GM21717 (cell line): Measurements from ENCODE around the gene CBX7.
A peak's percentile ranks its signal among the peaks of the same experiment; 100 is the strongest.
"Not testable (repeated sequence)": the region's sequence is repeated elsewhere in the genome, so short reads cannot be mapped to it uniquely, and the experiment has no call there.

Source experiments
- ATAC-seq: cut with Tn5 transposase; IDR thresholded peaks from one replicate; pipeline ENCODE4 v1.9.1; 2021; ENCODE audit warnings: mild to moderate bottlenecking, moderate library complexity; ENCODE audit not compliant: unreplicated experiment

Gene CBX7

DNA sequence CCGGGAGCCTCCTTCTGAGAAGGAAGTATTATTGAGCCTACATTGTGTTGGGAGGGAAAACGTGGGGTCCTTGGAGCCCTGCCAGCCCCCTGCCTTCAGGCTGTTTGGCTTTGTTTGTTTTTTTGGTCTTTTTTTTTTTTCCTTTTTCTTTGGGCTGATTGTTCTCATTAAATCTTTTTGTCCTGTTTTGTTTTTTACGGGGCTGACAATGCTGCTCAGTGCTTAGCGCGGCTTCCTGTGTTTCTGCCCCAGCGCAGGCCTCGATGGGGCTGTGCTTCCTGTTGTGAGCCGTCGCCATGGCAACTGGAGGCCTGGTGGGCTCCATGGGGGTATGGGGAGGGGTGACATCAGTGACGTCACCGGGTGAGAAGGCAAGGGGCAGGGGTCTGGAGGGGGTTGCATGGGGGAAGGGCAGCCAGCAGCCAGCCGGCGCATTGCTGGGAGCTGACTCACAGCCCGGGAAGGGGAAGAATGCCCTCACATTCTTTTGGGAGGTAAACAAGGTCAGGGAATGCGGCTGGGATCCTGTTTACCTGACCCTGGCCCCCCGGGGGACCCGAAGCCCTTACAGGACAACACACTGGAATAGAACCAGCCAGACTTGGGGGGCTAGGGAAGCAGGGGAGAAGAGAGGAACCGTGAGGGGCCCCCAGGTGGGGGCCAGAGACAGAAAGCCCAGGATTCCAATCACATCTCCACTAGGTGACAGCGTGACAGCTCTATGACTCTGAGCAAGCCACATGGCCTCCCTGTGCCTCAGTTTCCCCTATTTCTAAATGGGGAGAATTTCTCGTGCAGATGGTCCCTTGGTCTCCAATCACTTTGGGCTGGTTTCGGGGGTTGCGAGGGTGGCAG is 22.2 kb upstream of the CBX7 start:
- ATAC-seq = no peak

DNA sequence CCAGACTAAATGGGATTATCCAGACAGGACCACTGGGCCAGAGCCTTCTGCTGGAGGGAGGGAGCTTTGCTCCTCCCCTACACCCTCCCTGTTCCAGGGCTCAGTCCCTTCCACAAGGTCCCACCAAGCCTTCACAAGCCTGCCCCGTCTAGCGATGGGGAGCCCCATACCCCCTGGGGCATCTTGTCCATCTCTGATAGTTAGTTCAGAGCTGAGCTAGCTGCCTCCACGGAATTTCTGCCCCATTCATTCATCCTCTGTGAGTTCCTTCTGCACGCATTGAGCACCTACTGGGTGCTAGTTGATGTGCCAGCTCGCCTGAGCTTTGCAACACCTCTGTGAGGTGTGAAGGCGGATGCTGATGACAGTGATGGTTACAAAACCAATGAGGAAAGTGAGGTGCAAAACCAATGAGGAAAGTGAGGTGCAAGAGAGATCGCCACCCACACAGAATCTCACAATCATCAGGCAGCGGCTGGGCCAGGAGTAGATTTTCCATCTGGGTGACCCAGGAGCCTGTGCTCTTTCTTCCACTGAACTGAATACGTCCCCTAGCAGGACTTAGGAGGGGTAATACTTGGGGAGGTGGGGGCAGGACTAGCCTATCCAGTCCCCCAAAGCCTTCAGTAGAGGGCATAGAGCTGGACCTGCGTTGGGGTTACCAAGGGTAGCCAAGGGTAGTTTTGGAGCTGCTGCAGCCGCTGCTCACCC is 21.5 kb upstream of the CBX7 start:
- ATAC-seq = no peak

DNA sequence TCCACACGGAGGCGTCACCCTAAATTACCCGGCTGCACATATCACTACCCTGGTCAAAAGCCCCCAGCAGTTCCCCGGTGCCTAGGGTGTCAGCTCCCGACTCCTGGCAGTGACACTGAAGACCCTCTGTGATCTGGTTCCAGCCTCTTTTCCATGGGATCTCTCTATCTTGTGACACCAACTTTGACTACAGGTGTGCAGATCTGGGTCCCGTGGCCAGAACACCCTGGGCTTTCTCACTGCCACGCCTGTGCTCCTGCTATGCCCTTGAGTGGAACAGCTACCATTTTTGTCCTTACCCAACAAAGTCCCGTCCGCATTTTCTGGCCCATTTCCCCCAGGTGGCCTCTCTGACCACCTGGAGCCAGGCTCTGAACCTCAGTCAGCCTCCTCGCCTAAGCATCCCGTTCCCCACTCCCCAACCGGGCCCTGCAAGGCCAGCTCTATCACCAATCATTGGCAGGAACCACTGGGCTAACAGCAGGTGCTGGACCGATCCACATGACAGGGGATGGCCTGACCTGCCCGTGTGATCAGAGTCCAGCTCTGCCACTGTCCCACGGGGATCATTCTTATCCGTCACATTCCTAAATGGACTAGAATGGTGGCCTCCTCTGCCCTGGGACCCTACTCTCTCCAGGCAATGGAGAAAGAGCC is 20.7 kb upstream of the CBX7 start:
- no peak for ATAC-seq

DNA sequence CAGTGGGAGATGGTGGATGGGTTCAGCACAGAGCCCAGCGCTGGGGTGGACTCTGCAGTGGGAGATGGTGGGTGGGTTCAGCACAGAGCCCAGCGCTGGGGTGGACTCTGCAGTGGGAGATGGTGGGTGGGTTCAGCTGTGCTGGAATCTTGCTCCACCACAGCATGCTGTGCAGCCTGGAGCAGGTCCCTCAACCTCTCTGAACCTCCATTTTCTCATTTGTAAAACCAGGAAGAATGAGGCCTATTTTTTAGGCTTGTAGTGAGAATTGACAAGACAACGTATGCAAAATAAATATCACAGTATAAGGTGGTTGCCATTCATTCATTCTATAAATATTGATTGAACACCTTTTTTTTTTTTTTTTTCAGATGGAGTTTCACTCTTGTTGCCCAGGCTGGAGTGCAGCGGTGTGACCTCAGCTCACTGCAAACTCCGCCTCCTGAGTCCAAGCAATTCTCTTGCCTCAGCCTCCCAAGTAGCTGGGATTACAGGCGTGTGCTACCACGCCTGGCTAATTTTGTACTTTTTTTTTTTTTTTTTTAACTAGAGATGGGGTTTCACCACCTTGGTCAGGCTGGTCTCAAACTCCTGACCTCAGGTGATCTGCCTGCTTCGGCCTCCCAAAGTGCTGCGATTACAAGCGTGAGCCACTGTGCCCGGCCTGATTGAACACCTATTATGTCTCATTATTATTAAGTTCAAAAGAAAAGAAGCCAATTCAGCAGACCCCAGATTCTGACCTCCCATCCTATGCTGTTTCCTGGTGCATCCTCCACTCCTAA is 20.0 kb upstream of the CBX7 start:
- ATAC-seq = not testable (repeated sequence)

DNA sequence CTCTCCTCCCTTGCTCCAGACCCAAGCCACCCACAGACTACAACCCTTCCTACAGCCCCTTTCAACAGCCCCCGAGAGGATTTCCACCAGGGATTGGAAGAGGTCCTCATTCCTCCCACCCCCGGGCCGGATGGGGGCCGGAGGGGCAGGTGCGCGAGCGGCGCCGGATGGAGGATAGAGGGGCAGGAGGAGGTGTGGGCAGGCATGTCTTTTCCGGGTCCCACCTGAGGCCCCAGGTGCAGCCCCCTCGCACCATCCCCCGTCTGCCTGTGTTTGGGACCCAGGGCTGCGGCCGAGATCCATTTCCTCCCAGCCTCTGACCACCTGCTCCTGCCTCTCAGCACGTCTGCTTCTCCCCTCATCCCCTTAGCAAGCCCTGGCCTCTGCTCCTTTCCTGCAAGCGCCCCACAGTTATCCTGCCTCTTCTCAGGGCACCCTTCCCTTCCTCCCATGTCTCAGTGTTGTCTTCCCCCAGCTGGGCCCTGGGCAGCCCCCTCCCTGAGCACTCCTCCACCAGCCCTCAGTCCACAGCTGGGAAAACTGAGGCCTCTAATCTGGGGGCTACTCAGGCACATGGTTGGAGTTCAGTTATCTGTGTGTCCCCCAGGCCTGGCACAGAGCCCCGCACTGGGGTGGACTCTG is 19.3 kb upstream of the CBX7 start:
- ATAC-seq = no peak

DNA sequence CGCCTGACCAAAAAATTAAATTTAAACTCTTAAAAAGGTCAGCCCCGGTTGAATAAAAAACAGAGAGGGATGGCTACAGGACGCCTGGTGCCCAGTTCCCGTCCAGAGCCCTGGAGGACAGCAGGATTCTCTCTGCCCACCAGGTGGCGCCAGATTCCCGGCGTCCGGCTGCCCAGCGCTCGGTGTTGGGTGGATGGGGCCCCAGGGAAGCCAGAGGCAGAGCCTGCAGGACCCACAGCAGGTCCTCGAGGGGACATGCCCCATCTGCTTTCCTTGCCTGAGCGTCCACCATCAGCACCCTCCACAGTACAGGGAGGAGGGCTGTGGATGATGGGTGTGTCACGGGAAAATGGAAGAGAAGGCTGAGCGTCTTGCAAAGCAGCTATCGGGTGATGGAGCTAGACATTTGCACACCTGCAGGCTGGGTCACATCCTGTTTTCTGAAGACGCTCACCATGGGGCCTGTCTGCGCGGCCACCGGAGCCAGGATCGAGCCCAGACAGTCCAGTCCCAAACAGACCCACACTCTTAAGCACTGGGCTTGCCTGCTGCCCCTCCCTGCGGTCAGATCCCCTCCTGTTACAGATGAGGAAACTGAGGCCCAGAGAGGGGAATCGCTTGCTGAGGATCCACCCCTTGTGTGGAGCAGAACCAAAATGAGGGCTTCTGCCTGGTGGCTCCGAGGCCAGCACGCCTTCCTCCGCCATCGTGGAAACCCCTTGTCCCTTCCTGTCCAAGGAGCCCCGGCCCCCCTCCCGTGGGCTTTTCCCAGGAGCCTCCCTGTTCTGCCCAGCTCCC is 18.5 kb upstream of the CBX7 start:
- no peak for ATAC-seq

DNA sequence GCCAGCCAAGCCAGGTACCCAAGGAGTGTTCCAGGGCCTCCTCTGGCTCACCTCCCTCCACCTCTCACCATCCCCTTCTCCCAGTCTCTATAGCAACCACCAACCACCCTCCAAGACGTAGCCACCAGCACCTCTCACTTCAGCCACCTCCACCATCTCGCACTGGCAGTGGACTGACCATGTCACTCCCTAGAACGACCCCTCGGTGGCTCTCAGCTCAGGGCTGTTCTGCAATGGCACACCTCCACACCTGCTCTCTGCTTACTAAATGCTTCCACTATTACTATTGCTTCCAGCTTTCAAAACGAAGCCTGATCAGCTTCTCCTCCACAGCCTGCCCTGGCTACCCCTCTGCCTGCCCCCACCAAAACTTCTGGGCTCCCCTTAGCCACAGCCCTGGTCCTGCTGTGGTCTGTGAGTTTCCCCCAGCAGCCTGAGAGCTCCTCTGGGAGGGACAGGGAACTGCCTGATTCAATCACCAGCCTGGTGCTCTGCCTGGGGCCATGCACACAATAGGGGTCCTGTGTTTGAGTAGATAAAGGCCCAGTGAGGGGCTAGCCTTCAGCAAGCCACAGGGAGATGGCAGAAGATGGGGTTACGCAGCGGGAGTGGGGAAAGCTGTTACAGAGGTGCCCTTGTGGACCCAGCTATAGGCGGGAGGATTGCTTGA is 17.5 kb upstream of the CBX7 start:
- ATAC-seq = no peak

DNA sequence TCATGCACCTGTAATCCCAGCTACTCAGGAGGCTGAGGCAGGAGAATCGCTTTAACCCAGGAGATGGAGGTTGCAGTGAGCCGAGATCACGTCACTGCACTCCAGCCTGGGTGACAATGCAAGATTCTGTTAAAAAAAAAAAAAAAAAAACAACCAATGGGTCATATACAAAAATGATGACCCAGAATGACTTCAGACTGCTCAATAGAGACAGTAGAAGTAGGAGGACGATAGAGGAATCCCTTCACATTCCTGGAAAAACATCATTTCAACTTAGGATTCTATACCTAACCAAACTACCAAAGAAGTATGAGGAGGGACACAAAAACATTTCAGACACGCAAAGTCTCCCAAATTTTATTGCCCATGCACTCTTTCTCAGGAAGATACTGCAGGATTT is 14.1 kb upstream of the CBX7 start:
- ATAC-seq = no peak

DNA sequence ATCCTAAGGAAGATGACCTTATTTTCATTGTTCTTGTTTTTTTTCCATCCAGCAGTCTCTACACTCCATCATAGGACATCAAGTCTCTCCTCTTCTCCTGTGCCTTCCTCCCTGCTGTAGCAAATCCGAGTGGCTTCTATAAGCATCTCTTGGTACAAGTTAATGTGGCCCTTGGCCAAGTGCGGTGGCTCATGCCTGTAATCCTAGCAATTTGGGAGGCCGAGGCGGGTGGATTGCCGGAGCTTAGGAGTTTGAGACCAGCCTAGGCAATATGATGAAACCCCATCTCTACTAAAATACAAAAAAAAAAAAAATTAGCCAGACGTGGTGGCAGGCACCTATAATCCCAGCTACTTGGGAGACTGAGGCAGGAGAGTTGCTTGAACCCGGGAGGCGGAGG is 3.6 kb upstream of the CBX7 start:
- not testable (repeated sequence) for ATAC-seq

DNA sequence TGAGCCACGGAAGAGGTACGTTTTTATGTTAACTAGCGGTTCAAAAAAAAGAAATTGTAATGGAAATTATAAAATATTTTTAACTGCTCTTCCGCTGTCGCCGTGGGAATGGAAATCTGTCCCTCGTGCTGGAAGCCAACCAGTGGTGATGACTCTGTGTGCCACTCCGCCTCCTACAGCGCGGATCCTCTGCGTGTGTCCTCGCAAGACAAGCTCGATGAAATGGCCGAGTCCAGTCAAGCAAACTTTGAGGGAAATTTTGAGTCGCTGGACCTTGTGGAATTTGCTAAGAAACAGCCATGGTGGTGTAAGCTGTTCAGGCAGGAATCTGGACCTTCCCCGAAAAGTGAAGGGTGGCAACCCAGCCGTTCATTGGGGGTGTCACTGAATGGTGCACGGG is 2.9 kb upstream of the CBX7 start:
- no peak for ATAC-seq

DNA sequence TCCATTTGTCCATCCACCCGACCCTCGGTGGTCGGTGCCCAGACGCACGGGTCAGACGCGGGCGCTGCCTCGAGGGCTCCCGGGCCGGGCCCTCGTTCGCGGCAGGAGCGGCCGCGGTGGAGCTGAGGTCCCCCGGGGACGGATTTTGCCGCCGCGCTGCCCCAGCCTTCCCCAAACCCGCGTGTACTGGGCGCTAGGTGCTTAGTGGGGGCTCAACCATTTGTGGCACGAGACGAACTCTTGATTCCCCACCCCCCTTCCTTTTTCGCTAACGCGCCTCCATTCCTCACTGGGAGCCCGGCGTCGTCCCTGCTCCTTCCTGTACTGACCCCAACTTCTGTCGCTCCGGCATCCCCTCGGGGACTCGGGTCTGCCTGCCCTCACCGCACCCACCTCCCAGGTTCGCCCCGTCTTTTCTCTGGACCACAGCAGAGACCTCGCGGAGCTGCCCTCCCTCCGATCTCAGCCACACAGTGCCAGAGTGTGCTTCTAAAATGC is 789 bp upstream of the CBX7 start:
- peak; percentile 15 for ATAC-seq

DNA sequence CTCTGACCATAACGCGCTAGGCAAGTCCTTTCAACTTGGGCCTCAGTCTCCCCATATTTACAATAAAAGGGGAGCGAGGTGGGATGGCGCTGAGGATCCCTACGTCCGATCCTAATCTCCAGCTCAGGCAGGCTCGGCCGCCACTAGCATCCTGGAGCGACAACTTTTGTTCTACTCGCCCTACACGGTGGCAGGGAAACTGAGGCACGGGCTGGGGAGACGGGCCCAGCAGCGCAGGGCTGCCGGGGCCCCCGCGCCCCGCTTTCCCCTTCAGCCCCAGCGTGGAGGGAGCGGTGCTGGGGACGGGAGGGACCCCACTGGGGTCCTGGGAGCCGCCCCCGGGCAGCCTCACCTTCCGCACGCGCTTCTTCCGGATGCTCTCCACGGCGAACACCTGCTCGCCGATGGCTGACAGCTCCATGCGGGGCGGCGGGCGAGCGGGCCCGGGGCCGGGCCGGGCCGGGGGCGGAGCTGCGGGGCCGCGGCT is 413 bp downstream of the CBX7 start:
- ATAC-seq = peak; percentile 3

DNA sequence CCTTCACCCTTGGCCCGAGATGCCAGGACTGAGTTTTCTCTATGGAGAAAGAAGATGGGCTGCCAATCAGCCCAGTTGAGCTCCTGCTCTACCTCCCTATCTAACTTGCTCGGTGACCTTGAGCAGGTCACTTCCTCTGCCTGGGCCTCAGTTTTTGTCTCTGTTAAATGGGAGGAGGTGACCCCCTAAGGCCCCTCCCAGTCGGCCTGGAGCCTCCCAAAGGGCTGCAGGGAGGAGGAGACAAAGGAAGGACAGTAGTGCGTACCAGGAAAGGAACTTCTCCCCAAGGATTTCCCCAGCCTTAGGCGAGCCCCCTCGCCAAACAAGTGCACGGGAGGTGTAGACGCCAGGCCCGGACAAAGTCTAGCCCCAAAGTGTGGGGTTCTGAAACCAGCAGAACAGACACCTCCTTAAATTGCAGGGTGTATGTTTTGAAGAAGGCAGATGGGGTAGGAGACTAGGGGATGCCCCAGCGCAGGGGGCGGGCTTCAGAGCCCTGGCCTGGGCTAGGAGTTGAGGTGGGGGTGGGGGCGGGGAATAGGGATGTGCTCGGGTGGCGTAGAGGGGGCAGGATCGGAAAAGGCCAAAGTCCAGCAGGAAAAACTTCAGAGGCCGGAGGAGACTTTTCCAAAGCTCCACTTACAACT is 1.0 kb downstream of the CBX7 start:
- ATAC-seq = no peak

DNA sequence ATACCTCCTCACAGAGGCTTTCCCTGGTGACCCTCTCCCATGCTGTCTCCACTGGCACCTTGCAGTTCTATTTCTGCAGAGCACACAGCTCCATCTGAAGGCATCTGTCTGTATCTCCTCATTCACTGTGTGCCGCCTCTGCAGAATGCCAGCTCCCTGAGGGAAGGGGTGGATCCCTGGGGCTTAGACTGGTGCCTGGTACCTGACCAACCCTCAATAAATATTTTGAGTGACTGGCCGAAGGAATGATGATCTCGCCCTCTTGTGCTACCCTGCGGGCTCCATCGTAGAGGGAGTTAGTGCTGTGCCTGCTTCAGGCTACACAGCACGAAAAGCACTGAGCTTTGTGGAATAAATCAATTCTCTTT is 1.6 kb downstream of the CBX7 start:
- ATAC-seq = no peak

DNA sequence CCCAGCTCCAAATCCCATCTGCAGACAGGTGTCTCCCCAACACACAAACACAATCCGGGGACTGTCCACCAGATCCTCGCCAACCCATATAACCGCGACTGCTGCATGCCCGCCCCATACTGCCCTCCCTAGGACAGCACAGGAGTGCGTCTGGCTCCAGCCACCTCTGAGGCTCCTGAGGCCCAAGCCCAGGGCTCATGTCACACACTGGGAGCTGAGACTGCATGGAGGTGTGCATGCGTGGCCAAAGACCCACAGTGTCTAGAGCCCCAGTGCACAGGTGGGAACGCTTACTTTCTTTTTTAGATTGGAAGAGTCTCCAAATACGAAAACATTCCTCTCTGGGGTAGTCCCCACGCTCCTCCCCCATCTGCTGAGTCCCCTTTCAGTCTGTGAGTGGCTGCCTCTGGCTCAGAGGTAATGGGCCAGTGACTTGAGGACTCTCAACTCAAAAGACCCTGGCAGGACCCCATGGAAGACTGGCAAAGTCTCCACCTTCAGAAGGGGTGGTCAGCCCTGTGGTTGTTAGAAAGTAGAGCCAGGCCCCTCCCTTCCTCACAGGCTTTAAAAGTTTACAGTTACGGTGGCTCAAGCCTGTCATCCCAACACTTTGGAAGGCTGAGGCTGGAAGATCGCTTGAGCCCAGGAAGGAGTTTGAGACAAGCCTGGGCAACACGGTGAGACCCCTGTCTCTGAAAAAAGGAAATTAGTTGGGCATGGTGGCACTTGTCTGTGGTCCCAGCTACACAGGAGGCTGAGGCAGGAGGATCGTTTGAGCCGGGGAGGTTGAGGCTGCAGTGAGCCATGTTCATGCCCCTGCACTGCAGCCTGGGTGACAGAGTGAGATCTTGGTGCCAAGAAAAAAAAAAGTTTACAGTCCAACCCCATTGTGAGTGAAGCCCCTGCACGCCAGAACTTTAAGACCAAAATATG is 2.3 kb downstream of the CBX7 start:
- ATAC-seq = no peak

DNA sequence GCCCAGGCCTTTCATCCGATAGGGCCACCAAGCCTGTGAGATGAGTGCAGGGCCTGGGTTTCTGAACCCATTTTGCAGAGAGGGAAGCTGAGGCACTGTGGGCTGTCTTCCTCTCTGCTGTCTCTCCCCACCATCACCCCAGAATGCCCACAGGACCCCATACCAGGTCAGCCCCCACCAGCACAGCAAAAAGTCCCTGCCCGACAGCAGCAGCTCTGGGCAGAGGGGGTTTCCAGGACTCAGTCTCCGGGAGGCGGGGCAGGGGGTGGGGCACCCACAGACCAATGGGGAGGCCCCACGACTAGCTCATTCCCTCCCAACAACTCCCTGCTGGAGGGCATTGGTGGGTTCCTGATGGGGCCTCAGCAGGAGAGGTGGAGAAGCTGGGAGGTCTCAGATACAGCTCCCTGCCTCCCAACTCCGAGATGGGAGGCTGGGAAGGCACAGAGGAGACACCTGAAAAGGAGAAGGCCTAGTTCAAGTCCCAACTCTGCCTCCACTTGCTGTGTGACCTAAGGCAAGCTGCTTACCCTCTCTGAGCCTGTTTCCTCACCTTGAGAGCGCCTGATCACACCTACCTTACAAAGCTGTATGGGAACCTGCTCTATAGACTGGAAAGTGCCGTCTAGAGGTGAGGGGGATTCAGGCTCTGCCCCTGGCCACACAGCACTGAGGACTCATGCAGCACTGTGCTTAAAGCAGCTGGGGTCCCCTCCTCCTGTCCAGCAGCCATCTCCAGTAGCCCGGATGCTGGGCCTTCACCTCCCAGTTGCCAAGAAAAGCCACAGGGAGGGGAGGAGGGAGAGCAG is 3.5 kb downstream of the CBX7 start:
- no peak for ATAC-seq
